GM19467 (cell line): ENCODE results near the gene KCNIP1.

Source experiments
- ATAC-seq: cut with Tn5 transposase; IDR thresholded peaks from one replicate; pipeline ENCODE4 v1.9.1; 2021; ENCODE audit warnings: mild to moderate bottlenecking, moderate library complexity; ENCODE audit not compliant: unreplicated experiment

The KCNIP1 gene

DNA sequence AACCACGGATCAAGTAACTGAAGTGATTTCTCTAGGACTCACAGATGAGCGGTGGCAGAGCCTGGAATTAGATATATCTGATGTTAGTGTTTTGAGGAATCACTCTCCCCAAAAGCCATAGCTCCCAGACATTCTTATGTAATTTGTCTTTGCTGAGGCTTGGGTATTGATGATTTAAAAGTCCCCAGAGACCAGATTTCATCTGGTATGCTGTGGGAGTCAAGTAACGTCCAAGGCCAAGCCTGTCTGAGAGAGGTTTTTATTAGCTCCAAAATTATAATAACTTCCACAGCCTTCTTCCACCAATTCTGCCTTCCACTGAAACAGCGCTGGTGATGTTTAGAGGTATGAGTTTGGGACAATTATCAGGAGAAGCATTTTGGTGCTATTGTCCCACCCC, 21.3 kb upstream of the KCNIP1 start:
- ATAC-seq: no peak

DNA sequence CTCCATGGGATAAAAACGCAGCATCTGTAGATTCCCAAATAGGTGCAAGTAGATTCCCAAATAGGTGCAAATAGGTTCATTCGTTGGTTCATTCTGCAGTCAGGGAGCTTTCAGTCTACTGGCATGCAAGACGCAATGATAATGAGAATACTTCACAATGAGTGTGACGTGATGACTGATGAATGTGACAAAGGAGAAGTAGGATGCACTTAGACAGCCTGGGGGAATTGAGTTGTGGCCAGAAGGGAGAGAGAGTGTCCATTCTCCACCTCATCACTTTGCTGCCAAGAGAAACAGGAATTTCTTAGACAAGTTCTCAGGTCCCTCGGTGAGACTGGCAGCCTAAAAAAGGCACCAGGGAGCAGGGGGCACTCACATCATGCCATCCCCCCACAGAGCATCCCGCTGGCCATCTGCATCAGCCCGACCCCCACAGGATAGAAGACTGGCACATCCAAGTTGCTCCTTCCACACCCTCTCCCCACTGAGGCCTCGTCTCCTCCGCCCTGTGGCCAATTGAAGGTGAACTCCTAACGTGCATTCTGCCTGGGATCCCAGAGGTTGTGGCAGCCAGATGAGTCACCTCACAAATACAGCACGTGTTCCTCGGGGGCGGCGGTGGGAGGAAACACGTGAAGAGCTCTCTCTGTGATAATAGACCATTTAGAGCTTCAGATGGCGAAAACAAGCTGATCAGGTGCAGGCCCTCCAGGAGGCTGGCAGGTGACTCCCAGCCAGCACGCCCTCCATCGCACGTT, 19.9 kb upstream of the KCNIP1 start:
- no peak for ATAC-seq

DNA sequence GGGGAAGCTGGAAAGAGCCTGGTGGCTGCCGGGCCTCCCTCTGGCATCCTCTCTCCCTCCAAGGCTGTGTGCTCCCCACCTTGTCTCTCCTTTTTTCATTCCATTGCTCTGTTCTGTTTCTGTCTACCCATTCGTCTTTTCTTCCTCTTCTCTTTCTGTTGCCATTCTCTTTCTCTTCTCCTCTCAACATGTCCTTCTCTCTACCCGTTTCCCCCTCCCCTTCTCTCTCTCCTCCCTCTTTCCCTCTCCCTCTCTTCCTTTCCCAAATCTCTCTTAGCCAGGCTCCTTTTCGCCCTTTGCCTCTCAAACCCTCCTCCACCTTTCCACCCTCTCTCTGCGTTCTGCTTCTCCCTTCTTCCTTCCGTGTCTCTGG, 19.4 kb upstream of the KCNIP1 start:
- no peak for ATAC-seq

DNA sequence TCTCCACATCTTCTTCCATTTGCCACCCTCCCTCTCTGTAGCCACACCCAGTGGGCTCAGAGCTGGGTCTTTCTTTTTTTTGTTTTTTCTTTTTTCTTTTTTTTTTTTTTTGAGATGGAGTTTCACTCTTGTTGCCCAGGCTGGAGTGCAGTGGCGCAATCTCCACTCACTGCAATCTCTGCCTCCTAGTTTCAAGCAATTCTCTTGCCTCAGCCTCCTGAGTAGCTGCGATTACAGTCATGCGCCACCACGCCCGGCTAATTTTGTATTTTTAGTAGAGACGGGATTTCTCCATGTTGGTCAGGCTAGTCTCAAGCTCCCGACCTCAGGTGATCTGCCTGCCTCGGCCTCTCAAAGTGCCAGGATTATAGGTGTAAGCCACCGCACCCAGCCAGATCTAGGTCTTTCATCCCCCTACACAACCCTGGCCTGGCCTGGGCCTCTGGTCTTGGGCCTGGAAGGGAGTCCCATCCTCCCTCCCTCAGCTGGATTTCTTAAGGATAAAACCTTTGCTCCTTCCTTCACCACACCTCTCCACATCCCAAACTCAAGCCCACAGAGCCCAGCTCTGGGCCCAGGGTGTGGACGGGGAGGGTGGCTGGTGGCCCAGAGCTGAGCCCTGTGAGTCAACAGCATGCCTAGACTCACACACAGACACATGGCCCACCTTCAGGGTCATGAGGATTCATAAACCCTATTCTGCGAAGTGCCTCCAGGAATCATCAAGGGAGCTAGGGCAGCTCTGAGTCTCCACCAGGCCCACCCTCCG, 18.8 kb upstream of the KCNIP1 start:
- no peak for ATAC-seq

DNA sequence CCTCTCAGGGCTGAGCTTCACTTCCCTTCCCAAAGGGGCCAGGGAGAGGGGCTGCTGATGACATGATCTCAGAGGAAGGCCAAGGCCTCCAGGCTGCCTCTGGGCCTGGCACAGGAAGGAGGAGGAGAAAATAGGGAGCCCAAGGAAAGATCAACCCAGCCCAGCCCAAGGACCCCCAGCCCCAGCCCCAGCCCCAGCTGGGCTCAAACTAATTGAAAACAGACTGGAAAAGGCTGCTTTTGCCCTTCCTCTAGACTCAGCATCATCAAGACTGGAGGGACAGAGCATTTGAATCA, 18.3 kb upstream of the KCNIP1 start:
- ATAC-seq: no peak

DNA sequence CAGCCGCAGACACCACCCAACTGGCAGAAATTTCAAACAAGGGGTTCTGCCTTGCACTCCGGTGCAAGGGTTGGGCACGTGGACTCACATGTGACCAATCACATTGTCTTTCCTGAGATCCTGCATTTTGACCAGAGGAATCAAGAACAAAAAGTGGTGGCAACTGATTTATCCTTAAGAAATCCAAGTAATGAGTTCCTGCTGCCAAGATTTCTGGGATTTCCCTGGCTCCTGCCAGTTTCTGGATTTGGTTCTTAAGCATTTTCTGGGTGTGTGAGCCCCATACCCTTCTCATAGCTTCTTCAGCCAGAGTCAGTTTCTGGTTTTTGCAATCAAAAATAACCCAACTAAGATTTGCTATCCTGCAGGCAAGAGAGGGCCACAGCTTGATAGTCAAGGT, 17.4 kb upstream of the KCNIP1 start:
- no peak for ATAC-seq

DNA sequence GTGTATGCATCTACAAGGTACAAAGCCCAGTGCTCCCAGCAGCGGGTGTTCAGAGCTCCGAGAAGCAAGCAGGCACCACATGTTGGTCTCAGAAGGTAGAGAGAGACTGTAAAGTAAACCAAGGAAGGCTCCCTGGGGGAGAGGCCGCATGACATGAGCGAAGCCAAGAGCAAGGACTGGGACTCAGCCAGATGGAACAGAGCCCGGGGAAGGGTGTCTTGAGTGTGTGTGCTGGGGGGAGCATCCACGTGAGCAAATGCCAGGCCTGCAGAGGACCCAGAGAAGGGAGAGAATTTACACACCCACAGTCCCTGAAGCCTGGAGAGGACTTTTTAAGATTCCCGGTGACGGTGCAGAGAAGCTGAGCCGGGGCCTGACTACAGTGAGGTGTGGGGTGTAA, 15.2 kb upstream of the KCNIP1 start:
- no peak for ATAC-seq

DNA sequence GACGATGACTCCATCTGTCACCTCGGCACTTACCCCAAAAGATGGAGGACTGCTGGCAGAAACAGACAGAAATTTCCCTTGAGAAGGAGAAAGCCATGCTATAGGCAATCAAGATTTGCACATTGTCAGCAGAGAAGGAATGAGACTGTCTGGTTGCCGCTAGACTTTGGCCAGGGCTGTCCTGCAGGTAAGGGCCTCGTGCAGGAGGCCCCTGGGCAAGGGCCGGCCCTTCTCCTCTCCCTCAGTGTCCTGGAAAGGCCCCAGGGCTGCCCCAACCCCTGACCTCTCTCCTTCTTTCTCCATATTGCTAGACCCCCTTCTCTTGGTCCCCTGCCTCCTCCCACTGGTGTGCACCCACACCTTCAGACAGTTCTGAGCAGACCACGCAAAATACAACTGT, 14.6 kb upstream of the KCNIP1 start:
- no peak for ATAC-seq

DNA sequence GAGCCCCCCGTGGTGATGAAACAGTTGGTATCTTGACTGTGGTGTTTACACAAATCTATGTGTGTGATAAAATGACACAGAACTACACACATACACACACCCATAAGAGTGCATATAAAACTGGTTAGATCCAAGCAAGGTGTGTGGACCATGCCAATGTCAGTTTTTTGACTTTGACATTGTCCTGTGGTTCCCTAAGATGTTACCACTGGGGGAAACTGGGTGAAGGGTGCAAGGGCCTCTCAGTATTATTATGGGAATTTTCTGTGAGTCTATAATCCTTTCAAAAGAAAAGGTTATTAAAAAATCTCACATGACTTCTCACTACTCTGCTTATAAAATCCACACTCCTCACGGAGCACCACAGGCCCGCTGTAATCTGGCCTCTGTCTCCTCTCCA, 13.4 kb upstream of the KCNIP1 start:
- no peak for ATAC-seq

DNA sequence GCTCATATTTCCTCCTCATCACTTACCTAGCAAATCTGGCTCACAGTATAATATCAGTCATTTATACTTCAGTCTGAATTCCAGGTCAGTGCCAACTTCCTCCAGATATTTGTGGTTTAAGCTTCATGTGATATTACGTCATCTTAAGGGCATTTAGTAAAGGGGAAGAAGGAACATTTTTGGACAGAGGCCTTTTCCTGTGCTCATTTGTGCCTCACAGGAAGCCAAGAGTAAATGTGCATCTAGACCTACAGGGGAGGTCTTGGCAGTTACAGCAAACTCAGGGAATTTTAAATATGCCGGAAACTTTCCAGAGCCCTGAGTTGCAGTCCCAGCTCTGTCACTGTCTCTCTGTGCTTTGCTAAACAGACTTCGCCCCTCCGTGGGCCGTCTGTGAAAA, 12.3 kb upstream of the KCNIP1 start:
- ATAC-seq: no peak

DNA sequence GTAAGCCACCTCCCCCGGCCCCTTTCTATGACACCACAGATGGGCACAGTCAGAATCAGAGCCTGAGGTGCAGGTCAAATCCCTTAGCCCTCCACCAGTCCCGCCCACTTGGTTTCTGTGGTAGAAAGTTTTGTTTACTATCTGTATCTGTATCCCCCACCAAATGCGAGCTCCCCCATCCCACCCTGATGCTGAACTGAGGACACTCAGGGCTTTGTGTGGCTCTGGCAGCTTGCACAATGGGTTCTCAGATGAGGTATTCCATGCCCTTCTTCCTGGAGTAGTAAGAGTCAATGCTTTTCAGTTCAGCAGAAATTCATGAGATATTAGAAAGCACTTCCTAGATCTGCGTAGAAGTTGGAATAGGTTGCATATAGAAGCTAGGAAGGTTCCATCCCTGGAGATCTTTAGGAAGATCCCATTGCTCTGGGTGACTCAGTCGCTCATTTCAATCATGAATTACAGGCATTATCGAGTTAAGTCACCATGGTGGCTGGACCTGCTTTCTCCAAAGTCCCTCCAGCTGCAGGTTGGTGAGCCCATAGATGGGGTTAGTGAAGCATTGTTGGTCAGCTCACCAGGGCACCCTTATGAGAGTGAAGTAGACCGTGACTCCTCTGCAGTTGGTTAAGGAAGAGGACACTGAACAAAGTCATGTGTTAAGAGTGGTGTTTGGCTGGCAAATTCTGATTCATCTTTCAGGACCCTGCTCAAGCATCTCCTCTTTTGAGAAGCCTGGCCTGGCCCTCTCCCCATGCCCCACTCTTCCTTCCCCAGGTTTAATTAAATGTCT, 10.6 kb upstream of the KCNIP1 start:
- no peak for ATAC-seq

DNA sequence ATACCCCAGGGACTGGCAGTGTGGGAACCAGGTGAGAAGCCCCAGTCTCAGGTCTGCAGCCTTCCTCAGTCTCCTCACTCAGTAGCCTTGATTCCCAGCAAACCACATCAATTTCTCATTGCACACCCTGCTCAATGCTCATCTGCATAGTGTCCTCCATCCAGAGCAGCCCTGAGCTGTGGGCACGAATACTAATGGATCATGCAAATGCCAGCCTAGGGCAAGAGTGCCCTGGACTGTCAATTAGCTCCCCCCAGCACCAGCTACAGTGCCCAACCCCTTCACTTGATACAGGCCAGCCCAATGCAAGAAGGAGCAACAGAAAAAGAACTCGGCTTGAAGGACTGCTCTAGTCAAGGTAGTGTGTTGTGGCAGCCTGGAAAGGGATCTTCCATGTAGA, 9.8 kb upstream of the KCNIP1 start:
- ATAC-seq: no peak

DNA sequence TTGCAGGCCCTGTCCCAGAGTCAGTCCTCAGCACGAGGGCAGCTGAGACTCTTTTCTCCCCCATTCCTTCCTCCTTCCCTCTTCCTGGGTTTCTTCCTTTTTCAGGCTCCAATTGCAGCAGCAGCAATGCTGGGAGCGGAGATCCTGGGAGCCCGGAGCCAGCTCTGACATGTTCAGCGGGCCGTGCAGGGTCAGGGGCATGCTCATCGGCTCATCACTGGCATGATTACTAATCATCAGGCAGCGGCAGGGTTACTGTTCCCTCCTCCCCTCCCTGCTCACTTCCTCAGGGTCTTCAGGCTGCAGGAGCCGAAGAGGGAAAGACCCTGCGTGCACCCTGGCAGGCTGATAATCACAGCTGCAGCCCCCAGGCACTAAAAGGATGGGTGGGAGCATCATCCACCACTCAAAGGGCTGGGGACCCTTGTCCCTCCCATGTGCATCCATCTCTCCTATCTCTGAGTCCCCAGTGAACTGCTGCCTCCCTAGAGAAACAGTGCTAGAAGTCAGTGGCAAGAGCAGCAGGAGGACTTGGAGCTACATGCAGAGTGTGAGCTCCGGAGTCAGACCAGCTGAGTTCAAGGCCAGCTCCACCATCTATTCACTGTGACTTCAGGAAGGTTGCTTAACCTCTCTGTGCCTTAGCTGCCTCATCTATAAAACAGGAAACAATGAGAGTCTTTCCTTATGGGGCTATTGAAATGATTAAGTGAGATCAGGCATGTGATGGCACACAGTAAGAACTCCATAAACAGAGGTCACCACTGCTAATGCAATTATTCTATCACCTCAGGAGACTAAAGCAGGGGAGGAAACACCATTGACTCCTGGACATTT, 7.8 kb upstream of the KCNIP1 start:
- ATAC-seq: no peak

DNA sequence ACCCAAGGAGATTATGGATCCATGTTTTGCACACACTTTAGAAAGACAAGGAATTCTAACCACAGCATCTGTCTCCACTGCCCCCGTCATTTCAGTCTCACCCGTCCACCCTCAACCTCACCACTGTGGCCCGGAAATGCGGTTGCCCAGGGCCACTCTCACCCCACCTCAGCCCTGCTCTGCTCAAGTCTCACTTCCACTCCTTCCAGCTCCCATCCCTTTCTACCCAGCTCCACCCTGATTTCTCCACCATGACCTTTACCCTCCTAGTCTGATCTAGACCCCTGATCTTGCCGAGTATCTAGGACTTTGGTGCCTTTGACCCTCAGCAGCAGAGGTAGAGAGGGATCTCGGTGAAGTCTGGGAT, 7.2 kb upstream of the KCNIP1 start:
- no peak for ATAC-seq

DNA sequence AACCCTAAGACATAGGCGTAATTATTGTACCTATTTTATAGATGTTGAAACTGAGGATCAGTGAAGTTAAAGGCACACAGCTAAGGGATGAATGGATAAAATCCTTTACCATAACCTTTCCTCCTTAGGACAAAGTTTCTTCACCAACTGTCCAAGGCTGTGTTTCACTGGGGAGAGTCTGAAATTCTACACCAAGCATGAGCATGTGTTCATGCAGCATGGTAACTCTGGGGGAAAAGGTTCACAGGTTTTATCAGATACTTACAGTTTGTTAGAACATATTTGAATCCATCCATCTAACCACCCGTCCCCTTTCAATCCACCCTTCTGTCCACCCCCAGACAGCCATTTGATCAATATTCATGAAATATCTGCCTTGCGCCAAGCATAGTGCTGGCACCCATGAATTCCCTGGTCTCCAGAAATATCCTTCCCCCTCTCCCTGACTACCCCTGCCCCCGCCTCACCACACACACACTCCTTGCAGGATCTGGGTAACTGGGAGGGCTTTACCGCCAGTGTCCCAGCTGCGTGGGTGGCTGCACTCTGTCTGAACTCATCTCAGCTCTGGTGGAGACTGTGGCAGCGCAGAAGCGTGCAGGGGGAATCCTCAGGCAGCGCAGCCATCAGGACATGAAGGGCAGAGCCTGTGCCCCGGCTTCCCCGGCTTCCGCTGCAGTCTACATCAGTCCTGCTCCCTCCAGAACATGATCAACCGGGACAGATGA, 6.3 kb upstream of the KCNIP1 start:
- no peak for ATAC-seq

DNA sequence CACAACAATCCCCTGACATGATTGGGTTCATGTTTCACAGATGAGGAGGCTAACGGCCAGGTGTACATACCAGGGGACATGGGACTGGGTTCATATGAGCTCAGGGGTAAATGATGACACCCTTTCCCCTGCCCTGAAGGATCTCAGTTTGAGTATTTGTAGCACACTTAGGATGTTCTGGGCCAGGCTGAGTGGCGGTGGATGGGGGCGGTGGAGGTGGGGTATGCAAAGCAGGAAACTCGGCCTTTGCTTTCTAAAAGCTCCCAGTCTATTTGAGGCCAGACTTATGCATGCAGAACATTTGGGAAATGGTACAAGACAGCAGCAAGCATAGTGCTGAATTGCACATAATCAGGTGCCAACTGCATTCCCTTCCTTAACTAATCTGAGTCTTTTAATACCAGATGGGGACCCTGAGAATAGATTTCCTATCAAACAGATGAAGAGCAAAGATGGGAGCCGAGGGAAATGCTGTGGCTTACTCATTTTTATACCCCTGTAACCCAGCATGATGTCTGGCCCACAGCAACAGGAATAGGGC, 4.9 kb upstream of the KCNIP1 start:
- no peak for ATAC-seq

DNA sequence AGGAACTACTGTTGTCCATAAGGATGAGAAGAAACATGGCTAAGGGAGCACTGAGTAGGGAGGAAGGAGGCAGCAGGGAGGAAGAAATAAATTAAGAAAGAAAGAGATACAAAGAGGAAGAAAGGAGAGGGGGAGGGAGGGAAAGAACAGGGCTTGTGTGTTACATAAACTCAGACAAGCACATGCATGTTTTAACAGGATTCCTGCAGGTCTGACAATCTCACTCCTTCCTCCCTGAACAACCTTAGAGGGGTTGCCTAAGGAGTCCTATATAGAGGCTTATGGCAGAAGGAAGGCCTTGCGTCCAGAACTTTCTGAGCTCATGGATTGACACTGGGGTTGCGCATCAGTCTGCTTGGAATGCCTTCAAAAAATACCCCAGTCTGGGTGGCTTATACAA, 4.2 kb upstream of the KCNIP1 start:
- ATAC-seq: no peak

DNA sequence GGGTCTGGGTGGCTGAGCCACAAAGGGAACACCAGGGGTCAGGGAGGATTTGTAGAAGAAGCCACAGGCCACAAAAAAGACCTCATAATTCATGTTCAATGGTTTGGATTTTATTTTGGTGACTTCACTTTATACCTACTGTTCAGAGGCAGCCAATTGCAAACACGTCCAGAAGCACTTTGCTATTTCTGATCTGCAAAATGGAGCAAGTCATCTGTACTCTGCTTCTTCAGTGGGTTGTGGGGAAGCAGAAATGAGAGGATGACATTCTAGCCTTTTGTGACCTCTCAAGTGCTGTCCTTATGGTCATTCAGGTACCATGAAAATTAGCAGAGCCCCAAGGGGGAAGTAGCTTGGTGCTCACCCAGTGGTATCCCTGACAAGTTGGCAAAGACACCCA, 2.5 kb upstream of the KCNIP1 start:
- no peak for ATAC-seq

DNA sequence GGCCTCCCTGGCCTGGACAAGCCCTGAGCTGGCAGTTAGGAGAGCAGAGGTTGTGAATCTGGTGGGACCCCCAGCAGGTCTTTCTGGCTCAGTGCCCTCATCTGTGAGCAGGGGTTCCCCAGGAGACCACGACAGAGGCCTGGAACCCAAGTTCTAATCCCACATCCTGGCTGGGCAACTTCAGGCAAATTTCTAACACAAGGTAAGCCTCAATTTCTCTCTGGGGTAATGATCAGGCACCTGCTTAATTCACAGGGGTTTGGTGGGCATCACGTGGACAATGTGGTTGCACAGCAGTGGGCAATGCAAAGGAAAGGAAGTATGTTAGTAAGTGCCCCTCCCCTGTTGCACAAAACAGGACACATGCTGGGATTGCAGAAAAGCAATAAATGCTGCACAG, 1.9 kb upstream of the KCNIP1 start:
- ATAC-seq: no peak

DNA sequence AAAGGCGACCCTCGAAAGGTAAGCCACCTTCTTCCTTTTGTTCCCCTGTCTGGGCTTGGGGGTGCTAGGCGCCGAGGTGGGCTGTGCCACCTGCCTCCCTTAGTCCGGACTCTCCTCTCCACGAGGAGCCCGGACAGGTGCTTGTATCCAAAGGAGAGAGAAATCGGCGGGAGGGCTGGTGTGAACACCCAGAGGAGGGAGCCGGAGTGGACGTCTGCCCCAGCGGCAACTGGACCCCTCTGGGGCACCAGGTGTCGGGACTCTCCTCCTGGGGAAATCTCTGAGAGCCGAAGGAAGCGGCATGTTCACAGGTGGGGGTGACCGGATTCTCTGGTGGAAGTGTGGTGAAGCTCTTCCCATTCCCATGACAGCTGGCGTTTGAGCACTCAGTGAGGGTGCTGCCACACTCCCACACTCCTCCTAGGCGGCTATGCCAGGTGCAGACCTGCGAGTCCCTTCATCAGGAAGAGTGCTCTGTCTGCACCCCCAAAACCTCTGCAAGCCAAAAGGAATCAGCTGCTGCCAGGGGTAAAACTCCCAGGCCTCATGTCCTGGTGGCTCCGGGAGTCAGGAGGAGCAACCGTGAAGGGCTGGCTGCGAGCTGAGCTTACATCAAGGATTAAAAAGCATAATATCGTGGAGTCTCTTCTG, 921 bp downstream of the KCNIP1 start:
- no peak for ATAC-seq
